Frontal cortex (tissue), 4 donors: ENCODE data around the gene DNMBP. TPM values are rescaled to one million over a fixed set of nuclear protein-coding genes. Genes with fewer than 3 reads are reported as not detected.
"Not testable (repeated sequence)": the region's sequence is repeated elsewhere in the genome, so short reads cannot be mapped to it uniquely, and the experiment has no call there.

Experiments
- DNase-seq, 2 donors: peaks; one replicate each; pipeline ENCODE4 v3.0.0; 2012; ENCODE audit warnings: low spot score in 2 of 2
- FAIRE-seq: peaks from 2 replicates; lab custom pipeline; 2012; peaks lifted over from hg19 to GRCh38; lab: Jason Lieb, UNC
- total RNA-seq: library from RNA; depleted of rRNA; stranded (reverse); fragments of >200 nt; gene quantifications from one replicate; pipeline ENCODE4 v1.2.3, GENCODE V29; 2014
- donor health status: control.
- donor health status: control.
- donor health status: control.

Gene DNMBP
- total RNA-seq, 1 donor from 2014 or later, result 2.9 TPM

- no peak for DNase-seq
- no peak for FAIRE-seq
Measured at GRCh38 chr10:99849536-99849935, 160.2 kb downstream of the DNMBP start.

- no peak for DNase-seq
- FAIRE-seq, result no peak
Measured at GRCh38 chr10:99849057-99849456, 160.7 kb downstream of the DNMBP start.

GRCh38 chr10:99845837-99846382 is 163.8 kb downstream of the DNMBP start:
- no peak for FAIRE-seq
- peak in 1 of 2 donors; percentile 61 for DNase-seq

GRCh38 chr10:99844433-99844955 is 165.3 kb downstream of the DNMBP start:
- DNase-seq (no peak), FAIRE-seq (no peak)

GRCh38 chr10:99843310-99843709 is 166.4 kb downstream of the DNMBP start:
- DNase-seq, result no peak
- FAIRE-seq, result no peak

- DNase-seq, result no peak
- FAIRE-seq, result no peak
Measured at GRCh38 chr10:99841746-99842145, 168.0 kb downstream of the DNMBP start.

GRCh38 chr10:99840859-99841258 is 168.9 kb downstream of the DNMBP start:
- DNase-seq, FAIRE-seq: not testable (repeated sequence)

- DNase-seq (no peak), FAIRE-seq (no peak)
Measured at GRCh38 chr10:99836711-99837110, 173.0 kb downstream of the DNMBP start.

- DNase-seq (no peak), FAIRE-seq (no peak)
Measured at GRCh38 chr10:99835947-99836346, 173.8 kb downstream of the DNMBP start.

- no peak for FAIRE-seq
- DNase-seq, result no peak
Measured at GRCh38 chr10:99834410-99834809, 175.3 kb downstream of the DNMBP start.

- FAIRE-seq (no peak), DNase-seq (no peak)
Measured at GRCh38 chr10:99832439-99832838, 177.3 kb downstream of the DNMBP start.

GRCh38 chr10:99828464-99828863 is 181.3 kb downstream of the DNMBP start:
- no peak for FAIRE-seq
- DNase-seq, result no peak

GRCh38 chr10:99827936-99828335 is 181.8 kb downstream of the DNMBP start:
- DNase-seq (no peak), FAIRE-seq (no peak)

Other genes starting within 250 kb of the DNMBP start
- 0.41 TPM for gene ABCC2, start 227.3 kb downstream of the DNMBP start, total RNA-seq
- not detected for gene CPN1, start 71.9 kb upstream of the DNMBP start, total RNA-seq
- 10.6 TPM for gene ERLIN1, start 176.1 kb upstream of the DNMBP start, total RNA-seq
- gene CHUK, start 219.6 kb upstream of the DNMBP start, total RNA-seq, result 19.2 TPM